GM18858 (cell line): ENCODE data around the gene DSCAML1.

Experiments
- ATAC-seq: cut with Tn5 transposase; IDR thresholded peaks from one replicate; pipeline ENCODE4 v1.9.1; 2021; ENCODE audit not compliant: unreplicated experiment

Gene DSCAML1

GRCh38 chr11:117478926-117479325 is 318.1 kb downstream of the DSCAML1 start:
- ATAC-seq: no peak

GRCh38 chr11:117478126-117478860 is 318.7 kb downstream of the DSCAML1 start:
- no peak for ATAC-seq

GRCh38 chr11:117477721-117478120 is 319.3 kb downstream of the DSCAML1 start:
- ATAC-seq: no peak

- ATAC-seq: no peak
Observed at GRCh38 chr11:117476531-117477142, 320.4 kb downstream of the DSCAML1 start.

GRCh38 chr11:117475716-117476530 is 321.1 kb downstream of the DSCAML1 start:
- no peak for ATAC-seq

- no peak for ATAC-seq
Observed at GRCh38 chr11:117473481-117474091, 323.4 kb downstream of the DSCAML1 start.

- no peak for ATAC-seq
Observed at GRCh38 chr11:117471776-117472175, 325.2 kb downstream of the DSCAML1 start.

GRCh38 chr11:117470576-117470975 is 326.4 kb downstream of the DSCAML1 start:
- ATAC-seq: no peak

- no peak for ATAC-seq
Observed at GRCh38 chr11:117468888-117469287, 328.1 kb downstream of the DSCAML1 start.

GRCh38 chr11:117467770-117468169 is 329.2 kb downstream of the DSCAML1 start:
- no peak for ATAC-seq

- no peak for ATAC-seq
Observed at GRCh38 chr11:117466966-117467365, 330.1 kb downstream of the DSCAML1 start.

GRCh38 chr11:117465236-117465997 is 331.6 kb downstream of the DSCAML1 start:
- ATAC-seq: no peak

- ATAC-seq: no peak
Observed at GRCh38 chr11:117464778-117465177, 332.2 kb downstream of the DSCAML1 start.

GRCh38 chr11:117462864-117463247 is 334.2 kb downstream of the DSCAML1 start:
- ATAC-seq: no peak

- no peak for ATAC-seq
Observed at GRCh38 chr11:117462183-117462863, 334.7 kb downstream of the DSCAML1 start.

- ATAC-seq: no peak
Observed at GRCh38 chr11:117461396-117462182, 335.4 kb downstream of the DSCAML1 start.

GRCh38 chr11:117459979-117460300 is 337.1 kb downstream of the DSCAML1 start:
- ATAC-seq: no peak

- no peak for ATAC-seq
Observed at GRCh38 chr11:117459123-117459978, 337.7 kb downstream of the DSCAML1 start.
